HL-60 (cell line): ENCODE results near the gene DNM3.

Source experiments
- DNase-seq, 2 experiments: peaks; one replicate each; pipeline ENCODE4 v3.0.0-alpha.2; 2010 to 2020; ENCODE audit warnings: low read depth in 1 of 2, low spot score in 1 of 2
- H3K27ac ChIP-seq: fragments of 250-450 bp; sonication (Bioruptor Pico); replicated peaks from 2 replicates; pipeline ENCODE4 v1.5.1; 2020; ENCODE audit warnings: mild to moderate bottlenecking, moderate library complexity
- H3K27me3 ChIP-seq: fragments of 250-450 bp; sonication (Bioruptor Pico); 2 replicates; pipeline ENCODE4 v1.5.1; 2021; ENCODE audit warnings: mild to moderate bottlenecking, moderate library complexity; ENCODE audit not compliant: insufficient read depth, poor library complexity, severe bottlenecking
- H3K4me3 ChIP-seq: replicated peaks from 2 replicates; pipeline ENCODE4 v1.5.1; 2011; ENCODE audit warnings: mild to moderate bottlenecking, control low read depth, low read length; ENCODE audit not compliant: insufficient read depth
- CTCF ChIP-seq: IDR thresholded peaks from one replicate; pipeline ENCODE4 v1.5.1; 2011; ENCODE audit warnings: low read length, control low read depth, inconsistent platforms; ENCODE audit not compliant: insufficient read depth
- GABPA ChIP-seq: IDR thresholded peaks from 2 replicates; pipeline ENCODE4 v1.6.1; 2012; ENCODE audit warnings: low read depth
- POLR2AphosphoS5 ChIP-seq: IDR thresholded peaks from 2 replicates; pipeline ENCODE4 v1.6.1; 2012; ENCODE audit warnings: low read depth
- SPI1 ChIP-seq: IDR thresholded peaks from 2 replicates; pipeline ENCODE4 v1.6.1; 2012; ENCODE audit warnings: low read depth, mild to moderate bottlenecking, borderline replicate concordance
- TF ChIP-seq, protein P1 (sequence below): IDR thresholded peaks from 2 replicates; pipeline ENCODE4 v1.6.1; 2012; ENCODE audit warnings: low read depth; ENCODE audit not compliant: insufficient replicate concordance

DNM3 gene

GRCh38 chr1:171819946-171820345 is 21.4 kb upstream of the DNM3 start:
- DNase-seq = no peak
- H3K27me3 ChIP-seq = no peaks in the 10 kb centered on the region
- no peak overlapping the region for H3K4me3 ChIP-seq
- H3K27ac ChIP-seq = no peak overlapping the region
- no peak for TF ChIP-seq POLR2AphosphoS5
- TF ChIP-seq CTCF = no peak
- TF ChIP-seq GABPA = no peak
- no peak for TF ChIP-seq SPI1
- TF ChIP-seq, protein P1, sequence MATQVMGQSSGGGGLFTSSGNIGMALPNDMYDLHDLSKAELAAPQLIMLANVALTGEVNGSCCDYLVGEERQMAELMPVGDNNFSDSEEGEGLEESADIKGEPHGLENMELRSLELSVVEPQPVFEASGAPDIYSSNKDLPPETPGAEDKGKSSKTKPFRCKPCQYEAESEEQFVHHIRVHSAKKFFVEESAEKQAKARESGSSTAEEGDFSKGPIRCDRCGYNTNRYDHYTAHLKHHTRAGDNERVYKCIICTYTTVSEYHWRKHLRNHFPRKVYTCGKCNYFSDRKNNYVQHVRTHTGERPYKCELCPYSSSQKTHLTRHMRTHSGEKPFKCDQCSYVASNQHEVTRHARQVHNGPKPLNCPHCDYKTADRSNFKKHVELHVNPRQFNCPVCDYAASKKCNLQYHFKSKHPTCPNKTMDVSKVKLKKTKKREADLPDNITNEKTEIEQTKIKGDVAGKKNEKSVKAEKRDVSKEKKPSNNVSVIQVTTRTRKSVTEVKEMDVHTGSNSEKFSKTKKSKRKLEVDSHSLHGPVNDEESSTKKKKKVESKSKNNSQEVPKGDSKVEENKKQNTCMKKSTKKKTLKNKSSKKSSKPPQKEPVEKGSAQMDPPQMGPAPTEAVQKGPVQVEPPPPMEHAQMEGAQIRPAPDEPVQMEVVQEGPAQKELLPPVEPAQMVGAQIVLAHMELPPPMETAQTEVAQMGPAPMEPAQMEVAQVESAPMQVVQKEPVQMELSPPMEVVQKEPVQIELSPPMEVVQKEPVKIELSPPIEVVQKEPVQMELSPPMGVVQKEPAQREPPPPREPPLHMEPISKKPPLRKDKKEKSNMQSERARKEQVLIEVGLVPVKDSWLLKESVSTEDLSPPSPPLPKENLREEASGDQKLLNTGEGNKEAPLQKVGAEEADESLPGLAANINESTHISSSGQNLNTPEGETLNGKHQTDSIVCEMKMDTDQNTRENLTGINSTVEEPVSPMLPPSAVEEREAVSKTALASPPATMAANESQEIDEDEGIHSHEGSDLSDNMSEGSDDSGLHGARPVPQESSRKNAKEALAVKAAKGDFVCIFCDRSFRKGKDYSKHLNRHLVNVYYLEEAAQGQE = no peak

DNA sequence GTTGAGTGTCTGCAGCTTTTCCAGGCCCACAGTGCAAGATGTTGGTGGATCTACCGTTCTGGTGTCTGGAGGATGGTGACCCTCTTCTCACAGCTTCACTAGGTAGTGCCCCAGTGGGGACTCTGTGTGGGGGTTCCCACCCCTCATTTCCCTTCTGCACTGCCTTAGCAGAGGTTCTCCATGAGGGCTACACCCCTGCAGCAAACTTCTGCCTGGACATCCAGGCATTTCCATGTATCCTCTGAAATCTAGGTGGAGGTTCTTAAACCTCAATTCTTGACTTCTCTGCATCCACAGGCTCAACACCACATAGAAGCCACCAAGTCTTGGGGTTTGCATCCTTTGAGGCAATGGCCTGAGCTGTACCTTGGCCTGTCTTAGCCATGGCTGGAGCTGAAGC is 14.3 kb upstream of the DNM3 start:
- DNase-seq = no peak
- H3K27ac ChIP-seq = no peak overlapping the region
- H3K4me3 ChIP-seq = no peak overlapping the region
- TF ChIP-seq POLR2AphosphoS5 (no peak), SPI1 (no peak), GABPA (no peak), CTCF (no peak)
- TF ChIP-seq, protein P1 = no peak
- H3K27me3 ChIP-seq = no peaks in the 10 kb centered on the region

GRCh38 chr1:171828794-171829193 is 12.5 kb upstream of the DNM3 start:
- TF ChIP-seq CTCF (no peak), POLR2AphosphoS5 (no peak), SPI1 (peak; percentile 88), GABPA (no peak)
- TF ChIP-seq, protein P1 = no peak
- DNase-seq = no peak
- H3K27me3 ChIP-seq = no peaks in the 10 kb centered on the region
- no peak overlapping the region for H3K27ac ChIP-seq
- no peak overlapping the region for H3K4me3 ChIP-seq
